Measurements from ENCODE around the gene ANO2. TPM values are rescaled to one million over a fixed set of nuclear protein-coding genes. Genes with fewer than 3 reads are reported as not detected.
"Not testable (repeated sequence)": the region's sequence is repeated elsewhere in the genome, so short reads cannot be mapped to it uniquely, and the experiment has no call there.

Gene ANO2
- total RNA-seq, 1 experiment from 2014 or later, result not detected

DNA sequence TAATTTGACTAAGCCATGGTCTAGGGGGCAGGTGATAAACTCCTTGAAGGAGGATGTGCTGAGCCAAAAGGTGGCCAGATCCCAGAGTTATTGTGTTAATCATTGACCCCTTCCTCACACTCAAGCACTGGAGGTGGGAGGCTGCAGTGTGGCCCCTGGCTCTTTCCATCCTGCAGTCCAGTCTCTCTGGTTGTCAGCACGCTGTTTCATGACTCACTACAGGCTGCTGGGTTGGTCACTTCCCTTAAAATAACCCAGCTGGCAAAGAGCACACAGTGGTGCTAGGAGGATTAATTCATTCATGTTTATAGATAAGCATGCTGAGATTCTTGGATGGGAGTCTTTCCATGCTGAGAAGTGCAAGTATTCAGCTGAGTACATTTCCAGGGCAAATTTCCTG lies 228.9 kb downstream of the ANO2 start:
- no peaks in the 10 kb centered on the region for H3K36me3 ChIP-seq
- no peaks in the 10 kb centered on the region for H3K9me3 ChIP-seq
- peak; percentile 72 for DNase-seq
- no peaks in the 10 kb centered on the region for H3K27me3 ChIP-seq
- H3K4me3 ChIP-seq, result no peak overlapping the region

DNA sequence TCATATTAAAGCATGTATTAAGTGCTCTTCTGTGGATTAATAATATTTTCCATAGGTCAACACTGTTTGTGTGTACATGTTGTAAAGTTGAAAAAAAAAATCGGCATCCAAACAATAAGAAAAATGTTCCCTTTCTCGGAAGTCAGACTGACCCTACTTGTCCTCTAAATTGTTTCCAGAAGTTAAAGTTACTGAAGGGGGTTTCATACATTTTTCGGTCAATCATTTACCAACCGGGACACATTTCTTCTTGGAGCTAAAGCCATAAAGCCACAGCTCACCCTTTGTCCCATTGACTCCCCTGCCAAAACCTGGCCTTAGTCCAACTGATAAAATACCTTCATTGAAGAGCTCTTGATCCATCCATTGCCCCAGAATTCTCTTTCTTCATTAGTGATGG lies 230.0 kb downstream of the ANO2 start:
- DNase-seq, result no peak
- no peaks in the 10 kb centered on the region for H3K36me3 ChIP-seq
- H3K27me3 ChIP-seq, result no peaks in the 10 kb centered on the region
- no peak overlapping the region for H3K4me3 ChIP-seq
- no peaks in the 10 kb centered on the region for H3K9me3 ChIP-seq

DNA sequence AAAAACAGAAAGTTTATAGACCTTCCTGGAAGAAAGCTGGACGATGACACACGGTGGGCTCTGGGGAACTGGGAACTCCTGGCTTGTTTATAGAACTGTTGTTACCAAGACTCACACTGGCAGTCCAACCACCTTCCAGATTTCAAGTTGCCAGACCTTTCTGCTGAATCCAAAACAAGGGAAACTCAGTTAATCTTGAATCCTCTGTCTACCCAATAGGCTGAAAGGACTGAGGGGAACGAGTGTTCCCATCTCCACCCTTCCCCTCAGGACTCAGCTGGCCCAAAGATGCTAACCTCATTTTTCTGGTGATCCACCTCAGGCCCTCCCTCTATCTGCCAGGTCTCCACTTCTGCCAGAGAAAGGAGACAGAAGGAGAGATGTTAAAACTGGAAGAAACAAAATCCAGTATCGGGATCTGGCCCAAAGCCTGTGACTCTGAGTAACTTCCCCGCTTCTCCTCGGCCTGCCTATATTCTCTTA lies 231.4 kb downstream of the ANO2 start:
- Histone ChIP-seq H3K9me3 (no peaks in the 10 kb centered on the region), H3K4me3 (no peak overlapping the region), H3K27me3 (no peaks in the 10 kb centered on the region), H3K36me3 (no peaks in the 10 kb centered on the region)
- no peak for DNase-seq

DNA sequence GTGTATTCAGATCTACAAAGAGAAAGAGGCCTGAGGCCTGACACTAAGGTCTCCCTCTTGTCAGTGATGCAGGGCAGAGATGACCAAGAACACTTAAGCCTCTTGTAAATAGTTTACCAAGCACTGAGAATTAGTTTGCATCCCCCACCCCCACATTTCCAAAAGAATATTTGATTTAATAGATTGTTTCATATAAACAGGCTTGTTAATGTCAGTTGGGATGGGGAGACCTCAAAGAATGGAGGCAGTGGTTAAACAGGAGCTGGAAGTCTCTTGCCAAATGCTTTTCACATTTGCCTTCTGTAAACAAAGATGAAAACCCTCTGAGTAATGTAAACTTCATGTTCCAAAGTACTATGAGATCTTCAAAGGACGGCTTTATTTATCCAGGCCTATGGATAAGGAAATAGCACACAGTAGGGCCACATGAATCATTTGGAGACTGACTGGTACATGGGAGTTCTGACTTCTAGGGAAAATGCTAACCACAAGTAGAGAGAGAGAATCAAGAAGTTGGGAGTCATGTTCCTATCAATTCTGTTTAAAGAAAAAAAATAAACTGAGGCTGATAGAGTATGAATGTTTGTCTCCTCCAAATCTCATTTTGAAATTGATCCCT lies 234.7 kb downstream of the ANO2 start:
- Histone ChIP-seq H3K4me3 (no peak overlapping the region), H3K9me3 (no peaks in the 10 kb centered on the region), H3K36me3 (no peaks in the 10 kb centered on the region), H3K27me3 (no peaks in the 10 kb centered on the region)
- no peak for DNase-seq

DNA sequence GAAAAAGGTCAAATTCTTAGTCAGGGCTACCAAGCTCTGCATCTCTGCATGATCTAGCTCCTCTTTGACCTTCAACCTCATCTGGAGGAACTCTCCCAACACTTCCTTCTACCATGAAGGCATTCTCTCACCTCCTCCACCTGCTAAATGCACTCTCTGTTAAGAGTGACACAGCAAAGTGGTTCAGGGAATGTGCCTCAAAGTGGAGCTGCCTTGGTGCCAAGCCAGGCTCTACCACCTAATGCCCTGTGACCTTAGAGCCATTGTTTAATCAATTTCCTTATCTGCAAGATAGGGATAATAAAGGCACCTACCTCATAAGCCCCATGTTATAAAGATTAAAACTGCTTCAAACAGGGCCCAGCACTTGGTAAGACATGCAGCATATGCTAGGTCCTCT lies 236.7 kb downstream of the ANO2 start:
- Histone ChIP-seq H3K27me3 (no peaks in the 10 kb centered on the region), H3K4me3 (no peak overlapping the region), H3K9me3 (no peaks in the 10 kb centered on the region), H3K36me3 (no peaks in the 10 kb centered on the region)
- no peak for DNase-seq

DNA sequence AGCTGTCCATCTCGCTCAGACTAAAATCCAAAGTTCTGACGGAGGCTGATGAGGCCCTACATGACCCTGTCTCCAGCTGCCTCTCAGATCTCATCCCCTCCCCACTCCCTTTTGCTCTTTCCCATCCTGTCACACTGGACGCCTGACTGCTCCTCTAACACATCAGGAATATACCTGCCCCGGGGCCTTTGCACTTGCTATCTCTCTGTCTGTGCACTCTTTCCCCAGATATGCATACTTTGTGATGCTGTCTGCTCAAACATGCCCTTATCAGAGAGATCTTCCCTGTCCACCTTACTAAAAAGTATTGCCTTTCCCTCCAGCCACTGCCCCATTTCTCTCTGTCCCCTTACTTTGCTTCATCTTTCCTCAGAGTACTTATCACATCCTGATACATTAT lies 238.8 kb downstream of the ANO2 start:
- H3K9me3 ChIP-seq, result no peaks in the 10 kb centered on the region
- no peak for DNase-seq
- H3K4me3 ChIP-seq, result no peak overlapping the region
- H3K27me3 ChIP-seq, result no peaks in the 10 kb centered on the region; the same call in 1 of the 2 replicates
- H3K36me3 ChIP-seq, result no peaks in the 10 kb centered on the region

DNA sequence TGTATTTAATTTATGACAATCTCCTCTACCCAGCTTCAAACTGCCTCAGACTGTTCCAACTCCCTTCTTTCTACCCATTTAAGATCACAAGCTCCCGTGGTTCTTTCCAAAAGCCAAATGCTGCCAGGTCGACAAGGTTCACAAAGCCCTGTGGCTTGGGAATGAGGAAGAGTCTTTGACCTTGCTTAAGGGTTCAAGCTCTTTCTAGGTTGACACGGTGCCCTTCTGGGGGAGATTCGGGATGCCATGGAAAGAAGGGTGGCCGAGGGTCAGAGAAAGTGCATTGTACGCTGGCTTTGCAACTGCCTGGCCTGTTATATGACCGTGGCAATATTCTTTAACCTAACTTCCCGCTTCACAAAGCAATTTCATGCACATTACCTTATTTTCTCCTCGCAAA lies 239.3 kb downstream of the ANO2 start:
- no peaks in the 10 kb centered on the region; the same call in 1 of the 2 replicates for H3K27me3 ChIP-seq
- H3K4me3 ChIP-seq, result no peak overlapping the region
- DNase-seq, result no peak
- no peaks in the 10 kb centered on the region for H3K36me3 ChIP-seq
- no peaks in the 10 kb centered on the region for H3K9me3 ChIP-seq

DNA sequence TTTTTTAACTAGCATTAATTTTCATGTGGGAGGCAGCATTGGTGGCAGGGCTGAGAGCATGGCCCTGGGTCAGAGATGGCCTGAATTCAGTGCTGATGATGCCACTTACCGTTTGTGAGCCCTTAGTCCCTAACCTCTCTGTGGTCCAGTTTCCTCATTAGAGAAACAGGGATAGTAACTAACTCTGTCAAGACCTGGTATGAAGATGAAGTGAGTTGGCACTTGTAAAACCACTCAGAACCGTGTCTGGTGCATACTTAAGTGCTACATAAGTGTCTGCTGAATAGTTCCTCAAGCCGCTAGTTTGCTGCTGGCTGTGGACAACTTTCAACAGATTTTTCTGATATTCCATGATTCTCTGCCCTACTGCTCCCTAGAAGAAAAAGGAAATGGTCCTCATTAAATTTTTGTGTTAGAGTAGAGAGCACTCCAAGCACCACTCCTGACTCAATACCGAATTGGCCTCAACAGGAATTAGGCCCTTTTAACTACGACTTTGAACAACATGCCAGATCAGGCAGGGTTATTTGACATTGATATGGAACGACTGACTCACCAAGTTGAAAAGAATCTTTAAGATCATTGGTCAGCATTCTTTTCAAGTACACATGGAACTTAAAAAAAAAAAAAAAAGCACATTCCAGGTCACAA lies 250.2 kb downstream of the ANO2 start:
- Histone ChIP-seq H3K27me3 (no peaks in the 10 kb centered on the region), H3K9me3 (no peaks in the 10 kb centered on the region), H3K4me3 (no peak overlapping the region), H3K36me3 (no peaks in the 10 kb centered on the region)
- DNase-seq, result no peak

DNA sequence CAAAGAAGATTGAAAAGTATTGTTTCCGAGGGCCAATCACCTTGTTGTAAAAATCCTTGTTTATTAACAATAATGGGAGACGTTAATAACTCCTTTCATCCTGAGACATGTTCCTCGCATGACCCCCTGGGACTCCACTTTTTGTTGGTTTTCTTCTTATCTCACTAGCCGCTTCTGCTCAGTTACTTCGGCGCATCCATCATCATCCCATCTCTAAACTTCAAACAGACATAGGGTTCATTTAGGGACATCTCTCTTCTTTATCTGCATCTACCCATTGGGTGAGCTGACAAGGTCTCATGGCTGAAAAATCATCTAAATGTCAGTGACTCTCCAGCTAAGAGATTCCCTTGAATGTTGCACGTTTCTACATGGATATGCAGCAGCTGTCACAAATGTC lies 252.2 kb downstream of the ANO2 start:
- H3K36me3 ChIP-seq, result no peaks in the 10 kb centered on the region
- H3K9me3 ChIP-seq, result no peaks in the 10 kb centered on the region
- no peak overlapping the region for H3K4me3 ChIP-seq
- no peaks in the 10 kb centered on the region for H3K27me3 ChIP-seq
- DNase-seq, result no peak

DNA sequence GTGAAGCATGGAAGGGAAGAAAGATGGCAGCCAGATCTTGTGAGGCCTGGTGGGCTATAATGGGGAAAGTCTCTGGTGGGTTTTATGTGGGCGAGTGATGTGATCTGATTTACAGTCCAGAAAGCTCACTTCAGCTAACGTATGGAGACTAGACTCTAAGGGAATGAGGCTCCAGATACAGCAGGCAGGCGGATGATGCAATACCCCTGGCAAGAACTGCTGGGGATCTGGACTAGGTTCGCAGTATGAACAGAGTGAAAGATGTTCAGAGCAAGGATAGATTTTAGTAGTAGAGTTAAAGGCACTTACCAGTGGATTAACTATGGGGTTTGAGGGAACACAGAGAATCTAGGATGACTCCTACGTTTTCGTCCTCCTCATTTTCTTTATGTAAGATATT lies 253.1 kb downstream of the ANO2 start:
- Histone ChIP-seq H3K27me3 (no peaks in the 10 kb centered on the region), H3K36me3 (no peaks in the 10 kb centered on the region), H3K9me3 (no peaks in the 10 kb centered on the region), H3K4me3 (no peak overlapping the region)
- DNase-seq, result no peak

DNA sequence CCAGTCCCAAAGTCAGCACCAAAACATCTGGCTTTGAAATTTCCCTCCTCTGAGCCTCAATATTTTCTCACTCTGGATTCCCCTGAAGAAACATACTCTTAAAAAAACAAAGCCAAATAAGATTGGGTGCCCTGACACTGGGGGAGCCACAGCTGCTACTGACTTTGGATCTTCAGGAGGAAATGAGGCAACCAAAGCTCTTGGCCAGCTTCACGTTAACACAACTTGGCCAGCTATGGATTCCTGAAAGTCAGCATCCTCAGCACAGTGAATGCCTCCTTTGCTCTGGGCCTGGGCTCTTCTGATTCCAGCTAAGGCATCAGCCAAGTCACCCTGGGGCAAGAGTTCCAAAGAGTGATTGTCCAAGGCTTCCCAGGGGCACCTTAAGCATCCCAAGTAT lies 254.8 kb downstream of the ANO2 start:
- Histone ChIP-seq H3K4me3 (no peak overlapping the region), H3K9me3 (no peaks in the 10 kb centered on the region), H3K27me3 (no peaks in the 10 kb centered on the region), H3K36me3 (no peaks in the 10 kb centered on the region)
- no peak for DNase-seq

DNA sequence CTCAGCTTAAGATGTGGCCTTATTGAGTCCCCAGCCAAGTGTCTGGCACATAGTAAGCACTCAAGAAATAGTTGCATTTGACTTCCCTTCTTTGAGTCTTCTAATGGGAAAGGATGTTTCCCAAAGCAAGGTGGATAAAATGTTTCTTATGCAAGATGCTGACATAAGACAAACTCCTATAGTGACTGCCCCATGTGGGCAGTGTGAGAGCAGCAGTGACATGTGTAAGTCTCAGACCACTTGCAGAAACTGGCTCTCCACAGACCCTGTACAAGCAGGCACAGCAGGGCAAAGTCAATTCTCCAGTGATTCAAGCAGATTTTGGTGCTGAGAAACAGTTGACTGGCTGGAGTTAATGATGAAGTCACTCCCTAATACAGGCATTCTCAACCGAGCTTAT lies 255.3 kb downstream of the ANO2 start:
- no peak for DNase-seq
- Histone ChIP-seq H3K36me3 (no peaks in the 10 kb centered on the region), H3K9me3 (no peaks in the 10 kb centered on the region), H3K27me3 (no peaks in the 10 kb centered on the region), H3K4me3 (no peak overlapping the region)

DNA sequence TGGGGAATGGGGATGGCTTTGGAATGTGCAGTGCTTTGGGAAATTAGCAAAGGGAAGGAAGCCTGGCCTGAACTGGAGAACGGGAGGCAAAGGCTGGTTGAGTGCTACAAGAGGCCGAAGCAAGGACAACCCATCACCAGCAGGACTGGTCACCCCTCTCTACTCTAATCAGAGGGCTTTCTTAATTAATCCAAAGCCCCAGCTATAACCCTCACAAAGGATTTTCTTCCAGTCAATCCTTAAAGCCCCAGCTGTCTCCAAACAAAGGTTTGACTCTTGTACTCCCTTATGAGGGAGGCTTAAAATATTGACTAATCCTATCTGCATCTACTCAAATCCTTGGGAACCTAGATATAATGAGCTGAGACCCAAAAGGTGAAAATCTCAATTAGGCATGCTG lies 256.8 kb downstream of the ANO2 start:
- no peak overlapping the region for H3K4me3 ChIP-seq
- no peaks in the 10 kb centered on the region for H3K36me3 ChIP-seq
- no peaks in the 10 kb centered on the region for H3K9me3 ChIP-seq
- DNase-seq, result no peak
- H3K27me3 ChIP-seq, result no peaks in the 10 kb centered on the region

DNA sequence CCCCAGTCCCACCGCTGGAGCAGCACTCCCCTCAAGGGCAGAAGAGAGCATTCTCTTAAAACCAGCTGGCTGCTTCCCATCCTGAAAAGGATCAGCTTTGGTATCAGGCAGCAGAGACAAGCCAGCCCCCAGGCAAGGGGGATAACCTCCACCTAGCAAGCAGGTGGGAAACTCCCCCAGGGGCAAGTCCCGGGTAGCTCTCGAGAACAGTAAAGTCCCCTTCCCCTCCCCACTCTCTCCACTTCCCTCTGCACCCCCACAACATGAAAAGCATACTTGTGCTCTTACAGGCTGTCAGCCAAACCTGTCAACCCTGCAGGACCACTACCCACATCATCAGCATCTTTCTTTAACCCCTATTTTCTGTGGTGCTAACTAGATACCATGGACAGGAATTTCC lies 259.1 kb downstream of the ANO2 start:
- Histone ChIP-seq H3K9me3 (no peaks in the 10 kb centered on the region), H3K4me3 (no peak overlapping the region), H3K36me3 (no peaks in the 10 kb centered on the region), H3K27me3 (no peaks in the 10 kb centered on the region)
- no peak for DNase-seq

DNA sequence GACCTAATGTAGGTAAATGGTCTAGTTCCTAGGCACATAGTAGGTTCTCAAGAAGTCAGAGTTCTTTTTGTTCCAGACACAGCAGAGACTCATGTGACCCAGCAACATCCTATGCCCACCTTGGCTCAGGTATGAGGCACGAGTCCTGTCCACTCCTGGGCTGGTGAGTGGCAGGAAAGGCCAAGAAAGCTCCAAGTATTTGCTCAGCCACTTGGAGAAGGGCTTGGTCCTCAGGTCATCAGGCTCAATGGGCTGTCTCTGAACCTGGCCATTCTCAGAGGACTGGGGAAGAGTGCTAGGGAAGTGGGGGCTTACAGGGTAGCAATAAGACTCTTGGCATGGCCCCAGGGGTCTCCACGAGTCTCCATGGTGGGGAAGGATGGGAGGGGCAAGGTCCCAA lies 260.1 kb downstream of the ANO2 start:
- no peak for DNase-seq
- H3K36me3 ChIP-seq, result no peaks in the 10 kb centered on the region
- no peaks in the 10 kb centered on the region for H3K27me3 ChIP-seq
- no peaks in the 10 kb centered on the region for H3K9me3 ChIP-seq
- no peak overlapping the region for H3K4me3 ChIP-seq

DNA sequence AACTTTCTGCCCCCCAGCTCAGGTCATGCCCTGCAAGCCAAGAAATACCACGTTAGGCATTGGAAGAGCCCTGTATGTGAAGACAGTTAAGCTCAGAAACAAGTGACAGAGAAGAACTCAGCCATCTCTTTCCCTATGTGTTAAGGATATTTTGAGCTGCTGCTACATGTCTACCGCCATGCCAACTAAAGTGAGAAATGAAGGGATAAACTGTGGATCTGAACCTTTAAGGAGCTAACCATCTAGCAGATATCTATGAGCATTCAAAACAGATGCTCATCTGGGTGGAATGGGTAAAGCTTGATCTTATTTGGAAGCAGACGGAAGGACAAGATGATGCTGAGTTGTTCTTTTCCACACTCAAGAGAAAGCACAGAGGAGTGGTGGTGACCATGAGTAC lies 262.5 kb downstream of the ANO2 start:
- Histone ChIP-seq H3K4me3 (no peak overlapping the region), H3K36me3 (no peaks in the 10 kb centered on the region), H3K9me3 (no peaks in the 10 kb centered on the region), H3K27me3 (0 out of 2 replicates have a peak, but pooled peaks cover 2% of the 10 kb centered on the region)
- DNase-seq, result no peak

DNA sequence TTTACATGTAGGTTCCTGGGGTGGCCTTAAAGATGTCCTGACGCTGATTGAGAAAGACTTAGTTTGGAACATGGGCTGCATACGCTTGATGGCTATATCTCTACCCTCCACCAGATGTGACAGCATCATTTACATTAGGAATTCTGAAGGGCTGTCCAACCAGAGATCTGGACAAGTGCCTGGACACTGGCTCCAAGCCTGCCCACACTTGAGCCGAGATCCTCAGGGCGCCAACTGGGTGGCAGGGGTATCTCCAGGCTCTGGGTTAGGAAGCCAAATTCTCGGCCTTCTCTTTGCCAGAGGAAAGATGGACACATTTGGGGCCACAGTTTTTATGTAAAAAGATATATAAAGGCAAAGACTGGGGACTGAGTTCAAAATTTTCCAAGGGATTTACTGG lies 266.9 kb downstream of the ANO2 start:
- Histone ChIP-seq H3K27me3 (0 out of 2 replicates have a peak, but pooled peaks cover 2% of the 10 kb centered on the region), H3K9me3 (no peaks in the 10 kb centered on the region), H3K4me3 (no peak overlapping the region), H3K36me3 (no peaks in the 10 kb centered on the region)
- peak; percentile 57 for DNase-seq

DNA sequence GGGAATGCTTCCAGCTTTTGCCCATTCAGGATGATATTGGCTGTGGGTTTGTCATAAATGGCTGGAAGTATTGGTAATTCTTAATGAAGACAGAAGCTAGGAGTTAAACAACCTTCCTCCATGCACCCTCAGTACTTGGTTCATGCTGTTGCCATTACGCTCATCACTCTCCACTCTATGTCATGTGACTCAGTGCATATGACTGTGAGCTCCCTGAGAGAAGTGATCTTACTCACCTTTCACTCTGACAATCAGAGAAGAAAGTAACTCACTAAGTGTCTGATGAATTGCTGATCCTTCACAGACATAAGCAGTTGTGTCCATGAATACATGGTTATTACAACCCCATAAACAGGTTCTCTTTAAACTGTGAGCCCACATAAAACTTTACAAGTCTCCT lies 275.4 kb downstream of the ANO2 start:
- H3K27me3 ChIP-seq, H3K4me3 ChIP-seq, DNase-seq, H3K9me3 ChIP-seq, H3K36me3 ChIP-seq: not testable (repeated sequence)
